Kidney glomerular epithelial cell (primary cell): ENCODE measurements around the gene NARS2.
"Not testable (repeated sequence)": the region's sequence is repeated elsewhere in the genome, so short reads cannot be mapped to it uniquely, and the experiment has no call there.

Experiments used
- DNase-seq: peaks from one replicate; lab custom pipeline; 2025; lab: John Stamatoyannopoulos, UW

Gene NARS2

GRCh38 chr11:78541537-78541936 lies 33.1 kb downstream of the NARS2 start:
- DNase-seq, result no peak

- DNase-seq, result no peak
These were observed 34.4 kb downstream of the NARS2 start for GRCh38 chr11:78540256-78540655.

- no peak for DNase-seq
These were observed 35.2 kb downstream of the NARS2 start for GRCh38 chr11:78539506-78539905.

- DNase-seq, result no peak
These were observed 37.7 kb downstream of the NARS2 start for GRCh38 chr11:78536933-78537332.

- DNase-seq, result no peak
These were observed 38.7 kb downstream of the NARS2 start for GRCh38 chr11:78535920-78536319.

- no peak for DNase-seq
These were observed 39.6 kb downstream of the NARS2 start for GRCh38 chr11:78535027-78535426.

GRCh38 chr11:78533399-78533798 lies 41.3 kb downstream of the NARS2 start:
- no peak for DNase-seq

GRCh38 chr11:78532991-78533390 lies 41.7 kb downstream of the NARS2 start:
- no peak for DNase-seq

GRCh38 chr11:78526497-78527146 lies 48.0 kb downstream of the NARS2 start:
- no peak for DNase-seq

DNA sequence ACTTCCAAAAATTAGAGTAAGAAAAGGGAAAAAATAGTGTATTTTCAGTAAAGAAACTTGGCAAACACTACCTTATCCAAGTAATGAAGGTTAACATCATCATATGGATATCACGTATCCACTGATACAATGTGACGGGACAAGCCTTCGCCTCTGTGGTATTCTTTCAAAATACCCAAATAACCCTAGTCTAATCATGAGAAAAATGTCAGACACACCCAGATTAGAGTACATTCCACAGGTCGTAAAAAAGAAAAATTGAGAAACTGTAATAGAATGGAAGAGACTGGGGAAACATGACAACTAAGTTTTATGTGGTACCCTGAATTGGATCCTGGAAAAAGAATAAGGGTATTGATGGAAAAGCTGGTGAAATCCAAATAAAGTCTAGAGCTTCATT lies 48.9 kb downstream of the NARS2 start:
- no peak for DNase-seq

- DNase-seq, result no peak
These were observed 54.4 kb downstream of the NARS2 start for GRCh38 chr11:78520230-78520629.

GRCh38 chr11:78516281-78516680 lies 58.4 kb downstream of the NARS2 start:
- no peak for DNase-seq

DNA sequence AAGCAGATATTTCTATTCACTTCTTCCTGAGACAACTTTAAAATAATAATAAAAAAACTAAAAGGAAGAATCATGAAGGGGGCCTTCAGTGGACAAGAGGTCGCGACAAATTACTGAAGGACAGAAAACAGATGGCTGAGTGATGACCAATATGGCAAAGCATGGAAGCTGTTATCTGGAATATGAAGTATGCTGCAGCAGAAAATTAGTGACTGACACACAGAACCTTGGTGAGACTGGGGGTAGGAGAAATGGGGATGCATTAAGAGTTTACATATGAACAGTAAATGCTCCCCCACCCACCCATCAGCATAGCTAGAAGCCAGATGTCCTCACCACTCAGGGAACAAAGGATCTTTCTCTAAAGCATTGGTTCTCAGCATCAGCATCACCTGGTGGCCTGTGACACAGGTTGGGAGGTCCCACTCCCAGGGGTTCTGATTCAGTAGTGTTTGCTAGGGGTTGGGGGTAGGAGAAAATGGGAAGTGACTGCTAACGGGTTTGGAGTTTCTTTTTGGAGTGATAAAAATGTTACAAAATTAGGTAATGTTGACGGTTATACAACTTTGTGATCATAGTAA lies 59.7 kb downstream of the NARS2 start:
- DNase-seq, result no peak

DNA sequence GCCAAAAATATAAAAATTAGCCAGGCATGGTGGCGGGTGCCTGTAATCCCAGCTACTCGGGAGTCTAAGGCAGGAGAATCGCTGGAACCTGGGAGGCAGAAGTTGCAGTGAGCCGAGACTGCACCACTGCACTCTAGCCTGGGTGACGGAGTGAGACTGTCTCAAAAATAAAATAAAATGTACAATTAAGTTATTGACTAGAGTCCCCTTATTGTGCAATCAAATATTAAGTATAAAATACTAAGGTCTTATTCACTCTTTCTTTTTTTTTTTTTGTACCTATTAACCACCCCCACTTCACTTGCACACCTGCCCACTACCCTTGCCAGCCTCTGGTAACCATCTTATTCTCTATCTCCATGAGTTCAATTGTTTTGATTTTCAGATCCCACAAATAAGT lies 61.6 kb downstream of the NARS2 start:
- DNase-seq, result not testable (repeated sequence)

DNA sequence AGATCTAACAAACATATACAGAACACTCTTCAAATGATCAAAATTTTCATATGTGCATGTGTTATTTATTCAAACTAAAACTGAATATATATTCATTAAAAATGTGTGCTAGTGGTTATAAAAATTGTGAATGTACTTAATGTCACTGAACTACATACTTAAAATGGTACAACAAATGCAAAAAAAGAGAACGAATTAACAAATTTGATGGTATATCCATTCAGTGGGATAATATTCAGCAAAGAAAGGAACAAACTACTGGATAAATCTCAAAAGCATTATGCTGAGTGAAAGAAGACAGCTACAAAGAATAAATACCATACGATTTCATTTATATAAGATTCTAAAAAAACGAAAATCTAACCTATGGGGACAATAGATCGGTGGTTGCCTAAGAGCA lies 64.1 kb downstream of the NARS2 start:
- DNase-seq, result no peak

GRCh38 chr11:78510025-78510596 lies 64.6 kb downstream of the NARS2 start:
- no peak for DNase-seq

DNA sequence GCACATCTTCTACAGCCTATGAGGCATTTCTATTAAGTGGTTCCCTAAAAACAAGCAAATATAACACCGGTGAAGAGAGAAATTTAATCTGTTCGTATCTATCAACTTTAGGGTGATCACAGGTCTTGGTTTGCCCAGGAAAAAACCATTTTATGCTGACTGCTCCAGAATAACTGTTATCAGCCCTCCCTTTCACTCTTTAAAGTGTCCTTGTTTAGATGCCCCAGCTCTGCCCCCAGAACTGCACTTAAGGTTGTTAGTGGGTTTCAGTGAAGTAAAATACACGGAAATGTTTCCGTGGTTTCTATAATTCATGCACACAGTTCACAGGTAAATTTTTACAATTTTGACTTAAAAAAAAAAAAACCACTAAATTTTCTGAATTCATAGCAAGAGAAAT lies 70.0 kb downstream of the NARS2 start:
- no peak for DNase-seq

GRCh38 chr11:78504181-78504580 lies 70.5 kb downstream of the NARS2 start:
- DNase-seq, result no peak

GRCh38 chr11:78499971-78500370 lies 74.7 kb downstream of the NARS2 start:
- no peak for DNase-seq

- DNase-seq, result no peak
These were observed 77.4 kb downstream of the NARS2 start for GRCh38 chr11:78497293-78497692.

DNA sequence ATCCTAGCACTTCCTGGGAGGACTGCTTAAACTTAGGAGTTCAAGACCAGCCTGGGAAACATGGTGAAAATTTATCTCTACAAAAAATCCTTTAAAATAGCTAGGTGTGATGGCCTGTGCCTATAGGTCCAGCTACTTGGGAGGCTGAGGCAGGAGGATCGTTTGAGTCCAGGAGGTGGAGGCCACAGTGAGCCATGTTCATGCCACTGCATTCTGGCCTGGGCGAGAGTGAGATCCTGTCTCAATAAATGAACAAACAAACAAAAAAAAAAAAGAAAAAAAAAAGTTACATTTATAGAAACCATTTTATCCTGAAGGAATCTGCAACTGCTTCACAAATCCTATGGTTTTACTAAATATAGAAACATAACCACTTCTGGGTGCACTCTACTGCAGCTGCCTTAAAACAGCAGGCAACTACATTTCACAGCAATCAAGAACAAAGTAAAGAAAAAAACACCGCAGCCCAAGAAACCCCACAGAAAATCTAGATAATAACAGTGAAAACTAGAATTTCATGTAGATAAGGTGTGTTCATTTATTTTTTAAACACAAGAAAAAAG lies 81.2 kb downstream of the NARS2 start:
- no peak for DNase-seq

DNA sequence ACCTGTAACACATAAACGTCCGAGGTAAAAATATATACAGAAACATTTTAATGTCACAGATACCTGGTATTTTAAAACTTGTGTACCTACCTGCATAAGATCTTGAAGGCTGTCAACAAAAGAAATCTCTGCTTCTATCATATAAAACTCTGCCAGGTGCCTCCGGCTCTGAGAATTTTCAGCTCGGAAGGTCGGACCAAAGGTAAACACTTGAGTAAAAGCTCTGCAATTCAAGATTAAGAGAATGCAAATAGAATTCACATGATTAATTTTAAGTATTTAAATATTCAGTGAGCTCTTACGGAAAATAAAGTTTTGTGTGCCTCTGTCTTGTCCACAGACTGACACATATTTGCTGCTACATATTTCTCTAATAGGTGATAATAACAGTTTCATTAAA lies 81.7 kb downstream of the NARS2 start:
- no peak for DNase-seq

DNA sequence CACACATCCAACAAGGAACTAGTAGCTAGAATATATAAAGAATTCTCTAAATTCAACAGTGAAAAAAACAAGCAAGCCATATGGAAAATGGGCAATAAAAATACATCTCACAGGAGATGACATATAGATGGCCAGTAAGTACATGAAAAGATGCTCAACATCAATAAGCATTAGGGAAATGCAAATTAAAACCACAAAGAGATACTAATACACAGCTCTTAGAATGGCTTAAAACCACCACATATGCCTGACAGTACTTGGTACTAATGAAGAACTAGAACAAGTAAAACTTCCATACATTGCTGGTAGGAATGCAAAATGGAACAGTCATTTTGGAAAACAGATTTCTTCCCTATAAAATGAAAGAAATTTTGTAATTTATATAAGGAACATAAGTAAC lies 85.5 kb downstream of the NARS2 start:
- no peak for DNase-seq

DNA sequence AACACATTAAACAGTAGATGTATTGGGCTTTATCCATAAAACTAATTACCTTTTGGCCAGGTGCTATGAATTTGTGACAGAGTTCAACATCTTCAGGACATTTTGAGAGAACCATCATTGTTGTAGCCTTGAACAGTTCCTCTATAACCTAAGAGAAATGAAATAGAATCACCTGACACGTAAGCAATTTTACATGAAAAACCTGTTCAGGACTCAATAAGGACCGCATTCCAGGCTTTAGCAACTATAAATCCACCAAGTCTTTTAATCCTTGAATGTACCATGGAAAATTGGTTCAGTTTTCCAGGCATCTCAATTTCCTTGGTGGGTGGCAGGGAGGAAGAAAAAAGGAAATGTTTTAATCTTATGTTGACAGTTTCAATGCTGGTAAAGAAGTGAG lies 96.1 kb downstream of the NARS2 start:
- DNase-seq, result no peak
